GM12878 (cell line): ENCODE measurements around the gene FRYL. TPM values are rescaled to one million over a fixed set of nuclear protein-coding genes. Genes with fewer than 3 reads are reported as not detected.
"Not testable (repeated sequence)": the region's sequence is repeated elsewhere in the genome, so short reads cannot be mapped to it uniquely, and the experiment has no call there.

Experiments used
- ATAC-seq: fragments of 200-7000 bp; cut with Tn5 transposase; 3 replicates; pipeline ENCODE4 v1.9.1; 2020; ENCODE audit warnings: mild to moderate bottlenecking, moderate library complexity
- BruUV-seq: library from RNA; stranded (reverse); fragments of 400-500 nt; replicated peaks from 2 replicates; lab custom pipeline; 2021; lab: Mats Ljungman, UMichigan
- CTCF ChIA-PET: fragments of 300-600 bp; sonication (Branson Sonifier 250); formaldehyde crosslinking; extraction: SDS; loops from one replicate; lab custom pipeline; 2021; ENCODE audit warnings: inconsistent platforms; lab: Yijun Ruan, JAX
- POLR2A ChIA-PET: fragments of 350-600 bp; formaldehyde crosslinking; extraction: SDS; loops from one replicate; lab custom pipeline; 2021; ENCODE audit warnings: inconsistent platforms; lab: Charles Lee
- RAD21 ChIA-PET: fragments of 300-600 bp; sonication (Branson Sonifier 250); formaldehyde crosslinking; loops from one replicate; lab custom pipeline; 2023; ENCODE audit warnings: antibody characterized with exemption; ENCODE audit not compliant: unreplicated experiment; lab: Charles Lee
- SMC1A ChIA-PET: fragments of 300-600 bp; sonication (Branson Sonifier 250); formaldehyde crosslinking; loops from one replicate; lab custom pipeline; 2023; ENCODE audit not compliant: unreplicated experiment, uncharacterized antibody; lab: Charles Lee
- DNase-seq: peaks from one replicate; pipeline ENCODE4 v3.0.0-alpha.2; 2011; ENCODE audit warnings: low read depth, low spot score
- FAIRE-seq: peaks from 3 replicates; lab custom pipeline; 2011; peaks lifted over from hg19 to GRCh38; lab: Jason Lieb, UNC
- H2AFZ ChIP-seq: 2 replicates; pipeline ENCODE4 v1.6.0; 2011; ENCODE audit warnings: low read depth, low read length, control low read depth; ENCODE audit not compliant: control insufficient read depth
- H3K27ac ChIP-seq: 2 replicates; pipeline ENCODE4 v1.5.1; 2011; ENCODE audit warnings: control low read depth; ENCODE audit not compliant: control insufficient read depth, insufficient read depth
- H3K27me3 ChIP-seq, 2 experiments: replicated peaks in 1 of 2; 2 replicates each; pipeline versions ENCODE4 v1.6.0 to v1.6.1; 2011; ENCODE audit warnings: low read length in 1 of 2; ENCODE audit not compliant: control insufficient read depth in 2 of 2, insufficient read depth in 2 of 2
- H3K36me3 ChIP-seq, 2 experiments: 2 replicates each; pipeline ENCODE4 v1.5.1; 2011; ENCODE audit warnings: low read length in 1 of 2; ENCODE audit not compliant: control insufficient read depth in 2 of 2, insufficient read depth in 2 of 2
- H3K4me1 ChIP-seq: 2 replicates; pipeline ENCODE4 v1.6.1; 2011; ENCODE audit warnings: mild to moderate bottlenecking, low read length, moderate library complexity, mixed read lengths; ENCODE audit not compliant: control insufficient read depth, insufficient read depth
- H3K4me2 ChIP-seq: 2 replicates; pipeline ENCODE4 v1.6.0; 2011; ENCODE audit warnings: control low read depth; ENCODE audit not compliant: control insufficient read depth, insufficient read depth
- H3K4me3 ChIP-seq: fragments of 200-600 bp; sonication (generic); 2 replicates; pipeline ENCODE4 v1.5.1; 2016
- H3K79me2 ChIP-seq: 2 replicates; pipeline ENCODE4 v1.6.0; 2011; ENCODE audit warnings: low read length; ENCODE audit not compliant: control insufficient read depth, insufficient read depth
- H3K9ac ChIP-seq: 2 replicates; pipeline ENCODE4 v1.8.0; 2011; ENCODE audit warnings: low read length, control low read depth, mixed read lengths; ENCODE audit not compliant: control insufficient read depth, insufficient read depth
- H3K9me3 ChIP-seq: replicated peaks from 3 replicates; pipeline ENCODE4 v1.5.1; 2011; ENCODE audit warnings: mild to moderate bottlenecking, low read length; ENCODE audit not compliant: control insufficient read depth, insufficient read depth
- H4K20me1 ChIP-seq: 2 replicates; pipeline ENCODE4 v1.6.0; 2011; ENCODE audit not compliant: control insufficient read depth, insufficient read depth
- CHD4 ChIP-seq: fragments of 200-600 bp; sonication (generic); IDR thresholded peaks from 2 replicates; pipeline ENCODE4 v1.6.1; 2016; ENCODE audit warnings: mild to moderate bottlenecking
- NFYB ChIP-seq: IDR thresholded peaks from 2 replicates; pipeline ENCODE4 v1.6.1; 2011; ENCODE audit warnings: low read depth, mild to moderate bottlenecking, low read length, improper control_type of control experiment, moderate library complexity; ENCODE audit not compliant: insufficient read depth
- PKNOX1 ChIP-seq: fragments of 450-650 bp; IDR thresholded peaks from 2 replicates; pipeline ENCODE4 v1.6.1; 2016; ENCODE audit warnings: mild to moderate bottlenecking
- RELB ChIP-seq: fragments of 450-650 bp; IDR thresholded peaks from 2 replicates; pipeline ENCODE4 v1.6.1; 2017; ENCODE audit warnings: low read depth, mild to moderate bottlenecking, moderate library complexity
- RUNX3 ChIP-seq: IDR thresholded peaks from 2 replicates; pipeline ENCODE4 v1.6.1; 2012; ENCODE audit warnings: low read length, inconsistent platforms
- SPI1 ChIP-seq: IDR thresholded peaks from 2 replicates; pipeline ENCODE4 v1.6.1; 2011; ENCODE audit warnings: low read depth, mild to moderate bottlenecking, low read length, moderate library complexity, borderline replicate concordance; ENCODE audit not compliant: insufficient read depth
- TAF1 ChIP-seq: IDR thresholded peaks from 2 replicates; pipeline ENCODE4 v1.6.1; 2011; ENCODE audit warnings: mild to moderate bottlenecking, low read depth, low read length, borderline replicate concordance
- TBL1XR1 ChIP-seq: IDR thresholded peaks from 2 replicates; pipeline ENCODE4 v1.6.1; 2012; ENCODE audit warnings: low read depth, low read length, improper control_type of control experiment
- USF2 ChIP-seq: IDR thresholded peaks from 2 replicates; pipeline ENCODE4 v1.6.1; 2011; ENCODE audit warnings: low read depth, low read length, improper control_type of control experiment, borderline replicate concordance
- WGBS: methylation state at CpG from one replicate; pipeline ENCODE4 v1.1.6; 2016; ENCODE audit warnings: low lambda C conversion rate; ENCODE audit not compliant: insufficient replicate concordance, insufficient coverage; ENCODE audit errors: missing lambda C conversion rate; 5-methylcytosine and 5-hydroxymethylcytosine counted together
- in situ Hi-C: fragments of 300-500 bp; cut with MboI; formaldehyde crosslinking; loops from 9 replicates; pipeline ENCODE4 v1.14.3; 2018; ENCODE audit warnings: mixed read lengths
- intact Hi-C: fragments of 100-400 bp; cut with micrococcal nuclease; formaldehyde crosslinking; loops from one replicate; pipeline ENCODE4 v1.14.2; 2022; ENCODE audit not compliant: unreplicated experiment
- polyA plus RNA-seq, 11 experiments: library from polyadenylated mRNA; depleted of rRNA in 4 of 11; unstranded in 6 of 11; stranded (reverse) in 5 of 11; fragments of >200 nt; fragmentation: Nextera tagmentation in 4 of 11; fragmentation: Illumina TruSeq in 1 of 11; extraction: Ambion mirVana in 4 of 11; extraction: Trizol in 1 of 11; gene quantifications; 1 replicate in 1 of 11; 2 replicates in 10 of 11; pipeline versions ENCODE4 v1.2.1 to v1.2.3, GENCODE V29; 2011 to 2016; ENCODE audit warnings: inconsistent platforms in 2 of 11, missing spikeins in 2 of 11, low read depth in 1 of 11
- total RNA-seq, 4 experiments: library from RNA; depleted of rRNA in 3 of 4; stranded (reverse); fragments of >200 nt in 3 of 4; fragmentation: Illumina TruSeq in 1 of 4; extraction: Trizol in 1 of 4; gene quantifications; 2 replicates each; pipeline versions ENCODE4 v1.2.1 to v1.2.3, GENCODE V29; 2013 to 2021

FRYL gene
- total and polyA plus RNA-seq, 10 of the 15 experiments (the other 5 are each of a cell fraction or from before 2014, with no cell fraction given): 10.3 to 50.6 (median 28.7) TPM

- intact Hi-C loops (loop anchor here (5.0 kb wide), 2 partner anchors 93 to 223 kb away; partner anchors contain the start of gene OCIAD2), in situ Hi-C loops (no loop called here)
- peaks cover 13% of the 10 kb centered on the region for H3K4me1 ChIP-seq
- no peak overlapping the region for H3K27ac ChIP-seq
- H3K4me2 ChIP-seq: 0 out of 2 replicates have a peak overlapping the region, but pooled peaks have one; percentile 17
- 0 out of 4 replicates have a peak, but pooled peaks cover 0 to 3% of the 10 kb centered on the region in 2 experiments for H3K36me3 ChIP-seq
- no peak overlapping the region for H3K4me3 ChIP-seq
- ChIA-PET SMC1A (interaction anchor here (1.0 to 1.3 kb wide), 3 partner anchors 9 to 48 kb away, joined by 3 to 8 read pairs (median 3); no protein-coding TSS in a partner anchor), CTCF (interaction anchor here (0.9 to 1.8 kb wide), 3 partner anchors 49 to 261 kb away, joined by 3 to 9 read pairs (median 4); no protein-coding TSS in a partner anchor), RAD21 (interaction anchor here (0.6 to 1.1 kb wide), 3 partner anchors 14 to 153 kb away, joined by 3 to 6 read pairs (median 5); no protein-coding TSS in a partner anchor), POLR2A (no interaction called here)
- no peak overlapping the region for H3K9ac ChIP-seq
- H3K79me2 ChIP-seq: peaks cover 19% of the 10 kb centered on the region
- H2AFZ ChIP-seq: no peak overlapping the region
- TF ChIP-seq RUNX3 (0 out of 2 replicates have a peak, but pooled peaks have one; percentile 8), CHD4 (no peak), PKNOX1 (peak; percentile 19; the same call in 1 of the 2 replicates), NFYB (no peak), TAF1 (no peak), SPI1 (peak; percentile 51), TBL1XR1 (no peak), USF2 (no peak), RELB (no peak)
- no peak for FAIRE-seq
- peak; percentile 86 for ATAC-seq
- H4K20me1 ChIP-seq: no peaks in the 10 kb centered on the region
- 0% methylated on average over 1 of the region's 1 CpG for WGBS
- no peaks in the 10 kb centered on the region for H3K27me3 ChIP-seq
- no peak for DNase-seq
- no peaks in the 10 kb centered on the region for H3K9me3 ChIP-seq
- BruUV-seq: no TSS peak
Measured at GRCh38 chr4:48683784-48684666, 96.1 kb downstream of the FRYL start.

- H3K4me2 ChIP-seq, H3K36me3 ChIP-seq, H4K20me1 ChIP-seq, H2AFZ ChIP-seq, DNase-seq, POLR2A ChIA-PET, BruUV-seq, H3K27me3 ChIP-seq, ATAC-seq, RAD21 ChIA-PET, in situ Hi-C loops, H3K4me3 ChIP-seq, H3K27ac ChIP-seq, FAIRE-seq, H3K9me3 ChIP-seq, H3K9ac ChIP-seq: not testable (repeated sequence)
- intact Hi-C loops: loop anchor here (1.0 to 5.0 kb wide), 3 partner anchors 94 to 224 kb away; partner anchors contain the start of gene OCIAD2
- ChIA-PET SMC1A (interaction anchor here (0.6 to 4.0 kb wide), 2 partner anchors 14 to 54 kb away, joined by 3 to 19 read pairs; no protein-coding TSS in a partner anchor), CTCF (interaction anchor here (0.7 to 4.1 kb wide), 2 partner anchors 8 to 104 kb away, joined by 3 to 57 read pairs; no protein-coding TSS in a partner anchor)
- 83% methylated on average over 3 of the region's 3 CpGs for WGBS
- Histone ChIP-seq H3K79me2 (peaks cover 18% of the 10 kb centered on the region), H3K4me1 (peaks cover 13% of the 10 kb centered on the region)
Measured at GRCh38 chr4:48682870-48683269, 97.2 kb downstream of the FRYL start.
